GM12874 (cell line): ENCODE measurements around the gene UNC5B.

Source experiments
- CTCF ChIP-seq: IDR thresholded peaks from 2 replicates; pipeline ENCODE4 v1.5.1; 2011; ENCODE audit warnings: low read depth, mild to moderate bottlenecking, control low read depth, low read length, moderate library complexity; ENCODE audit not compliant: insufficient read depth

UNC5B gene

GRCh38 chr10:71285986-71286385, 73.6 kb downstream of the UNC5B start:
- TF ChIP-seq CTCF: no peak

GRCh38 chr10:71286521-71287294, 74.3 kb downstream of the UNC5B start:
- no peak for TF ChIP-seq CTCF

GRCh38 chr10:71287456-71287855, 75.1 kb downstream of the UNC5B start:
- TF ChIP-seq CTCF: no peak

GRCh38 chr10:71288461-71288860, 76.1 kb downstream of the UNC5B start:
- TF ChIP-seq CTCF: no peak

GRCh38 chr10:71289421-71290130, 77.2 kb downstream of the UNC5B start:
- no peak for TF ChIP-seq CTCF

- no peak for TF ChIP-seq CTCF
Observed at GRCh38 chr10:71290331-71290730, 78.0 kb downstream of the UNC5B start.

- TF ChIP-seq CTCF: no peak
Observed at GRCh38 chr10:71290806-71291527, 78.6 kb downstream of the UNC5B start.
